Mucosa of descending colon (tissue), 3 donors: ENCODE data around the gene HYOU1. TPM values are rescaled to one million over a fixed set of nuclear protein-coding genes. Genes with fewer than 3 reads are reported as not detected.
"Not testable (repeated sequence)": the region's sequence is repeated elsewhere in the genome, so short reads cannot be mapped to it uniquely, and the experiment has no call there.

ENCODE experiments used
- ATAC-seq: fragments of 200-7000 bp; cut with Tn5 transposase; one replicate; pipeline ENCODE4 v1.9.1; 2020; ENCODE audit warnings: mild to moderate bottlenecking, moderate library complexity
- DNase-seq, 3 donors: peaks; one replicate each; pipeline ENCODE4 v3.0.0-alpha.2; 2020
- H3K36me3 ChIP-seq: fragments of 200-600 bp; one replicate; pipeline ENCODE4 v1.8.0; 2021; ENCODE audit warnings: low read depth, mild to moderate bottlenecking
- H3K4me1 ChIP-seq: fragments of 200-600 bp; one replicate; pipeline ENCODE4 v1.8.0; 2021; ENCODE audit warnings: low read depth, mild to moderate bottlenecking
- H3K4me3 ChIP-seq: fragments of 200-600 bp; one replicate; pipeline ENCODE4 v1.8.0; 2021; ENCODE audit warnings: mild to moderate bottlenecking
- H3K9me3 ChIP-seq: fragments of 200-600 bp; one replicate; pipeline ENCODE4 v1.8.0; 2021; ENCODE audit warnings: mild to moderate bottlenecking
- CTCF ChIP-seq: fragments of 200-600 bp; IDR thresholded peaks from one replicate; pipeline ENCODE4 v1.8.0; 2022; ENCODE audit warnings: antibody characterized with exemption, mild to moderate bottlenecking
- intact Hi-C, 2 donors: fragments of 100-400 bp; cut with DNase I in 1 of 2; cut with micrococcal nuclease in 1 of 2; formaldehyde crosslinking; loops; one replicate each; pipeline versions ENCODE4 v1.11.0 to v1.11.1; 2022; cut with DNase I, micrococcal nuclease
- total RNA-seq, 3 donors: library from RNA; stranded (reverse); fragmentation: NEBNext Ultra II Directional in 2 of 3; extraction: Animal tissue kit (Norgen Biotek cat#: 25700) in 2 of 3; gene quantifications; one replicate each; pipeline versions ENCODE4 v1.2.1 to v1.2.4, GENCODE V29; 2021 to 2023
- donor health status: DM: no; HTN: no; CAD: no; lungs with moderate emphysema.
- donor health status: DM: no; HTN: no; CAD: no.
- donor health status: DM: no; HTN: yes; CAD: no.

The HYOU1 gene
- total RNA-seq, 3 donors from 2014 or later = 82.0 to 119 (median 101) TPM

- no peak for TF ChIP-seq CTCF
- ATAC-seq = no peak
- no peaks in the 10 kb centered on the region for H3K9me3 ChIP-seq
These were observed 4.3 kb upstream of the HYOU1 start for GRCh38 chr11:119061256-119061655.

GRCh38 chr11:119059128-119059527, 2.1 kb upstream of the HYOU1 start:
- H3K4me3 ChIP-seq, H3K36me3 ChIP-seq, intact Hi-C loops, H3K9me3 ChIP-seq, DNase-seq, ATAC-seq: not testable (repeated sequence)
- H3K4me1 ChIP-seq = peaks cover 19% of the 10 kb centered on the region

More at GRCh38 chr11:119061256-119061655, 4.3 kb upstream of the HYOU1 start:
- no peak for DNase-seq
- no peak overlapping the region for H3K4me3 ChIP-seq
- H3K4me1 ChIP-seq = peaks cover 10% of the 10 kb centered on the region
- intact Hi-C loops = no loop called here
- H3K36me3 ChIP-seq = no peaks in the 10 kb centered on the region

DNA sequence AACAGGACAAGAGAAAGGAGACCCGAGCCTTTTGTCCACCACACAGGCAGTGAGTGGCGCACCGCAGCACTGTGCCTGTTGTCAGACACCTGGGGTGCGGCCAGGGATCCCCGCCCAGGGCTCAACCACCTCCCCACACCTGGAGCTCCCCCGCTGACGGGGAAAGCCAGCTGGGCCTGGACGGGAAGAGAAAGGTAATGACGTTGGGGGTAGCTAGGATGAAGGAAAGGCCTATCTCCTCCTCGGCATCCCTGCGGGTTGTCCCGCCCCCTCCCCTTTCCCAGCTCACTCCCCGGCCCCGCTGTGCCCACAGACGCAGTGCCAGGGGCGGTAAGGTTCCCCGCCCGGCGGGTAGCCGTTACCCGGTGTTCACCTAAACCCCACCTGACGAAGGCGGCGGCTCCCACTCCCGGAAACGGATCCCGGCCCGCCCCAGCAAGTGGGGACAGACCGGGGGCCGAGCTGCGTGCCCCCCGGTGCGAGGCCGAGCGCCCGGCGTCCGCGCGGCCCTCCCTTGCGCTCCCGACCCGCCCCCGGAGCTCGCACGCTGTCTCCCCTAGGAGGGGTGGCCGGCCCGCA, 495 bp downstream of the HYOU1 start:
- TF ChIP-seq CTCF = no peak
- H3K36me3 ChIP-seq = no peaks in the 10 kb centered on the region
- H3K4me1 ChIP-seq = peaks cover 16% of the 10 kb centered on the region
- intact Hi-C loops = no loop called here
- peak; percentile 49 to 79 (median 75) for DNase-seq
- H3K9me3 ChIP-seq = no peaks in the 10 kb centered on the region
- peak; percentile 50 for ATAC-seq
- peak overlapping the region; percentile 87 for H3K4me3 ChIP-seq

DNA sequence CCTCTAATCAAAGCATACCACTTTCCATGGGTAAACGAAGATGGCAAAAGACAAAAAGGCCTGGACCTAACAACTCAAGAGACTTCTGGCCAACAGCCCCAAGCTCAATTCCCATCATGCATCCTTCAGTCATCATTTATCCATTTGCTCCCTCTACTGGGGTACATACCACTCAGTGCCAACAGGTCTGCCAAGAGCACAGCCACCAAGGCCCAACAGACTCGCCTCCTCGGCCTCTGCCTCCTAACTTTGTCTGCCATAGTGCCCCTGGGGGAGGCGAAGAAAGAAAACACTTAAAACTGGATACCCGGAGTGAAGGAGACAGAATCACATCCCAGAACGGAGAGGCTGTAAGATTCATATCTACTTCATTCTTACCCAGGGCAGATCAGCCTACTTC, 1.1 kb downstream of the HYOU1 start:
- no peak overlapping the region for H3K4me3 ChIP-seq
- H3K4me1 ChIP-seq = peaks cover 16% of the 10 kb centered on the region
- DNase-seq (no peak), ATAC-seq (no peak)
- intact Hi-C loops = no loop called here
- H3K9me3 ChIP-seq = no peaks in the 10 kb centered on the region
- TF ChIP-seq CTCF = no peak
- H3K36me3 ChIP-seq = no peaks in the 10 kb centered on the region

DNA sequence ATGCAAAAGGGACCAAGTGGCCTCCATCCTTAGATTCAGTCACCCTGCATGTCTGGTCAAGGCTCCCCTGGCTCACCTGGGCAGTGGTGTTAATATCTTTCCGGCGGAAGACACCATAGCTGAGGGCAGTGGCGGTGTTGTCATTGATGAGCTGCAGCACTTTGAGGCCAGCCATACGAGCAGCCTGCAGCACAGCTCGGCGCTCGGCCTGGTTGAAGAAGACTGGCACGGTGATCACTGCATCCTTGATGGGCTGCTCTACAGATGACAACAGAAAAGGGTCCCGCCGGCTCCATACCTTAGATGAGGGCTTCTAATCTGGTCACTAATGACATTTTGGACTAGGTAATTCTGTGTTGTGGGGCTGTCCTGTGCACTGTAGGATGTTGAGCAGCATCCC, 2.6 kb downstream of the HYOU1 start:
- intact Hi-C loops = no loop called here
- ATAC-seq (no peak), DNase-seq (no peak)
- H3K4me1 ChIP-seq = peaks cover 16% of the 10 kb centered on the region
- peaks cover 3% of the 10 kb centered on the region for H3K36me3 ChIP-seq
- H3K4me3 ChIP-seq = no peak overlapping the region
- TF ChIP-seq CTCF = no peak
- no peaks in the 10 kb centered on the region for H3K9me3 ChIP-seq

- intact Hi-C loops = no loop called here
- H3K36me3 ChIP-seq = peaks cover 14% of the 10 kb centered on the region
- ATAC-seq = no peak
These were observed 4.7 kb downstream of the HYOU1 start for GRCh38 chr11:119052163-119052814.

More at GRCh38 chr11:119052163-119052814, 4.7 kb downstream of the HYOU1 start:
- peak in 1 of 3 donors; percentile 36 for DNase-seq
- no peak for TF ChIP-seq CTCF
- Histone ChIP-seq H3K4me3 (no peak overlapping the region), H3K9me3 (no peaks in the 10 kb centered on the region), H3K4me1 (peaks cover 9% of the 10 kb centered on the region)
